Loucy (cell line): ENCODE measurements around the gene GPR63.
"Not testable (repeated sequence)": the region's sequence is repeated elsewhere in the genome, so short reads cannot be mapped to it uniquely, and the experiment has no call there.

Experiments
- H2AFZ ChIP-seq: fragments of 200-600 bp; sonication (generic); 2 replicates; pipeline ENCODE4 v1.6.0; 2016; ENCODE audit warnings: antibody characterized with exemption, mild to moderate bottlenecking, low read length, moderate library complexity
- H3F3A ChIP-seq: fragments of 200-600 bp; 2 replicates; pipeline ENCODE4 v1.6.0; 2016; ENCODE audit warnings: antibody characterized with exemption, low read depth, mild to moderate bottlenecking
- H3K27me3 ChIP-seq: fragments of 200-600 bp; sonication (generic); 2 replicates; pipeline ENCODE4 v1.6.1; 2014; ENCODE audit warnings: low read length, mild to moderate bottlenecking; ENCODE audit not compliant: insufficient read depth, poor library complexity, severe bottlenecking
- H3K36me3 ChIP-seq: fragments of 200-600 bp; sonication (generic); 2 replicates; pipeline ENCODE4 v1.6.1; 2016; ENCODE audit warnings: low read length; ENCODE audit not compliant: insufficient read depth
- H3K4me1 ChIP-seq: fragments of 200-600 bp; sonication (generic); 2 replicates; pipeline ENCODE4 v1.5.1; 2014; ENCODE audit warnings: low read length, mild to moderate bottlenecking; ENCODE audit not compliant: insufficient read depth, poor library complexity, severe bottlenecking
- H3K4me2 ChIP-seq: fragments of 200-600 bp; sonication (generic); 2 replicates; pipeline ENCODE4 v1.6.0; 2014; ENCODE audit warnings: antibody characterized with exemption, low read length, low read depth, mild to moderate bottlenecking; ENCODE audit not compliant: poor library complexity, severe bottlenecking
- H3K4me3 ChIP-seq: fragments of 200-600 bp; sonication (generic); 2 replicates; pipeline ENCODE4 v1.5.1; 2014; ENCODE audit warnings: low read length, mild to moderate bottlenecking, mixed read lengths; ENCODE audit not compliant: poor library complexity, severe bottlenecking
- H3K79me2 ChIP-seq: fragments of 200-600 bp; sonication (generic); 2 replicates; pipeline ENCODE4 v1.6.1; 2014; ENCODE audit warnings: low read length; ENCODE audit not compliant: insufficient read depth
- H3K9ac ChIP-seq: fragments of 200-600 bp; sonication (generic); 2 replicates; pipeline ENCODE4 v1.6.0; 2014; ENCODE audit warnings: mild to moderate bottlenecking, low read depth, low read length, moderate library complexity; ENCODE audit not compliant: poor library complexity, severe bottlenecking
- H3K9me2 ChIP-seq: fragments of 200-600 bp; sonication (generic); replicated peaks from 2 replicates; pipeline ENCODE4 v1.6.1; 2016; ENCODE audit warnings: low read depth, low read length, mixed read lengths
- H3K9me3 ChIP-seq: fragments of 200-600 bp; sonication (generic); 2 replicates; pipeline ENCODE4 v1.6.1; 2014; ENCODE audit warnings: mild to moderate bottlenecking, antibody characterized with exemption, low read length, low read depth; ENCODE audit not compliant: insufficient read depth
- H4K20me1 ChIP-seq: fragments of 200-600 bp; sonication (generic); 2 replicates; pipeline ENCODE4 v1.6.0; 2014; ENCODE audit warnings: antibody characterized with exemption, low read length, mild to moderate bottlenecking; ENCODE audit not compliant: insufficient read depth, poor library complexity, severe bottlenecking
- EZH2phosphoT487 ChIP-seq: fragments of 200-600 bp; IDR thresholded peaks from 2 replicates; pipeline ENCODE4 v1.6.1; 2018; ENCODE audit warnings: antibody characterized with exemption, mild to moderate bottlenecking, moderate library complexity, borderline replicate concordance
- TF ChIP-seq, protein P1 (sequence below): fragments of 200-600 bp; sonication (generic); conservative IDR thresholded peaks from 2 replicates; pipeline ENCODE4 v1.5.1; 2014; ENCODE audit warnings: mild to moderate bottlenecking, antibody characterized with exemption, low read length

The GPR63 gene, protein sequence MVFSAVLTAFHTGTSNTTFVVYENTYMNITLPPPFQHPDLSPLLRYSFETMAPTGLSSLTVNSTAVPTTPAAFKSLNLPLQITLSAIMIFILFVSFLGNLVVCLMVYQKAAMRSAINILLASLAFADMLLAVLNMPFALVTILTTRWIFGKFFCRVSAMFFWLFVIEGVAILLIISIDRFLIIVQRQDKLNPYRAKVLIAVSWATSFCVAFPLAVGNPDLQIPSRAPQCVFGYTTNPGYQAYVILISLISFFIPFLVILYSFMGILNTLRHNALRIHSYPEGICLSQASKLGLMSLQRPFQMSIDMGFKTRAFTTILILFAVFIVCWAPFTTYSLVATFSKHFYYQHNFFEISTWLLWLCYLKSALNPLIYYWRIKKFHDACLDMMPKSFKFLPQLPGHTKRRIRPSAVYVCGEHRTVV

GRCh38 chr6:96837081-96837971 lies at the start of gene GPR63:
GPR63 (minus strand) TSS chr6:96837477; CDS start chr6:96799731, 37,746 bp downstream.
- Histone ChIP-seq H3K79me2 (no peaks in the 10 kb centered on the region), H3K9me2 (no peaks in the 10 kb centered on the region), H3K4me3 (peak within 1 kb of the TSS; percentile 77), H3K4me2 (peak within 1 kb of the TSS; percentile 64), H3F3A (no peaks in the 10 kb centered on the region), H2AFZ (peak within 1 kb of the TSS; percentile 69), H3K9ac (peak within 1 kb of the TSS; percentile 69), H3K9me3 (no peaks in the 10 kb centered on the region), H3K36me3 (no peaks in the 10 kb centered on the region), H4K20me1 (no peaks in the 10 kb centered on the region), H3K4me1 (peaks cover 13% of the 10 kb centered on the region), H3K27me3 (no peaks in the 10 kb centered on the region)
- no peak for TF ChIP-seq EZH2phosphoT487
- TF ChIP-seq, protein P1, sequence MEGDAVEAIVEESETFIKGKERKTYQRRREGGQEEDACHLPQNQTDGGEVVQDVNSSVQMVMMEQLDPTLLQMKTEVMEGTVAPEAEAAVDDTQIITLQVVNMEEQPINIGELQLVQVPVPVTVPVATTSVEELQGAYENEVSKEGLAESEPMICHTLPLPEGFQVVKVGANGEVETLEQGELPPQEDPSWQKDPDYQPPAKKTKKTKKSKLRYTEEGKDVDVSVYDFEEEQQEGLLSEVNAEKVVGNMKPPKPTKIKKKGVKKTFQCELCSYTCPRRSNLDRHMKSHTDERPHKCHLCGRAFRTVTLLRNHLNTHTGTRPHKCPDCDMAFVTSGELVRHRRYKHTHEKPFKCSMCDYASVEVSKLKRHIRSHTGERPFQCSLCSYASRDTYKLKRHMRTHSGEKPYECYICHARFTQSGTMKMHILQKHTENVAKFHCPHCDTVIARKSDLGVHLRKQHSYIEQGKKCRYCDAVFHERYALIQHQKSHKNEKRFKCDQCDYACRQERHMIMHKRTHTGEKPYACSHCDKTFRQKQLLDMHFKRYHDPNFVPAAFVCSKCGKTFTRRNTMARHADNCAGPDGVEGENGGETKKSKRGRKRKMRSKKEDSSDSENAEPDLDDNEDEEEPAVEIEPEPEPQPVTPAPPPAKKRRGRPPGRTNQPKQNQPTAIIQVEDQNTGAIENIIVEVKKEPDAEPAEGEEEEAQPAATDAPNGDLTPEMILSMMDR = no peak

- H2AFZ ChIP-seq = no peak overlapping the region
- H3K9ac ChIP-seq = no peak overlapping the region
- H3F3A ChIP-seq = no peaks in the 10 kb centered on the region
- no peaks in the 10 kb centered on the region for H3K79me2 ChIP-seq
- H3K9me2 ChIP-seq = no peaks in the 10 kb centered on the region
- H3K9me3 ChIP-seq = no peaks in the 10 kb centered on the region
- no peaks in the 10 kb centered on the region for H3K27me3 ChIP-seq
- no peaks in the 10 kb centered on the region for H4K20me1 ChIP-seq
- peaks cover 15% of the 10 kb centered on the region; the same call in 1 of the 2 replicates for H3K36me3 ChIP-seq
- TF ChIP-seq, protein P1 = no peak
- no peak for TF ChIP-seq EZH2phosphoT487
- H3K4me3 ChIP-seq = no peak overlapping the region
- H3K4me2 ChIP-seq = no peak overlapping the region
- no peaks in the 10 kb centered on the region for H3K4me1 ChIP-seq
Measured at GRCh38 chr6:96886519-96886918, 49.2 kb upstream of the GPR63 start.

DNA sequence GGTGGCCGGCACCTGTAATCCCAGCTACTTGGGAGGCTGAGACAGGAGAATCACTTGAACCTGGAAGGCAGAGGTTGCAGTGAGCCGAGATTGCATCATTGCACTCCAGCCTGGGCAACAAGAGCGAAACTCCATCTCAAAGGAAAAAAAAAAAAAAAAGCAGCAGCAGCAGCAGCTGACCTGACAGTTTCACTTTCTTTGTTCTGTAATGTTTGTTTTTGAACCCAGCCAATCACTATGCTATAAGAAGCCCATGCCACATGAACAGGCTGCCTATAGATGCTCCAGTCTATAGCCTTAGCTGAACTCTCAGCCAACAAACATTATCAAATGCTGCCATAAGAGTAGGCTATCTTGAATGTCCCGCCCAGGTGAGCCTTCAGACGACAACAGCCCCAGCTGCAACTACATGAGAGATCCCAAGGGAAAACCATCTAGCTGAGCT lies 47.9 kb upstream of the GPR63 start:
- not testable (repeated sequence) for H3K9ac ChIP-seq, H3K4me3 ChIP-seq, H3K4me1 ChIP-seq, H4K20me1 ChIP-seq, H3K9me3 ChIP-seq, H3F3A ChIP-seq, H3K36me3 ChIP-seq, H3K79me2 ChIP-seq, H3K9me2 ChIP-seq, H3K27me3 ChIP-seq
- Histone ChIP-seq H3K4me2 (peak overlapping the region; percentile 18), H2AFZ (peak overlapping the region; percentile 42; the same call in 1 of the 2 replicates)
